Mucosa of descending colon (tissue), 3 donors: ENCODE data around the gene NR2C2AP. TPM values are rescaled to one million over a fixed set of nuclear protein-coding genes. Genes with fewer than 3 reads are reported as not detected.

Experiments used
- ATAC-seq: fragments of 200-7000 bp; cut with Tn5 transposase; one replicate; pipeline ENCODE4 v1.9.1; 2020; ENCODE audit warnings: mild to moderate bottlenecking, moderate library complexity
- DNase-seq, 3 donors: peaks; one replicate each; pipeline ENCODE4 v3.0.0-alpha.2; 2020
- H3K36me3 ChIP-seq: fragments of 200-600 bp; one replicate; pipeline ENCODE4 v1.8.0; 2021; ENCODE audit warnings: low read depth, mild to moderate bottlenecking
- H3K4me1 ChIP-seq: fragments of 200-600 bp; one replicate; pipeline ENCODE4 v1.8.0; 2021; ENCODE audit warnings: low read depth, mild to moderate bottlenecking
- H3K4me3 ChIP-seq: fragments of 200-600 bp; one replicate; pipeline ENCODE4 v1.8.0; 2021; ENCODE audit warnings: mild to moderate bottlenecking
- H3K9me3 ChIP-seq: fragments of 200-600 bp; one replicate; pipeline ENCODE4 v1.8.0; 2021; ENCODE audit warnings: mild to moderate bottlenecking
- intact Hi-C, 2 donors: fragments of 100-400 bp; cut with DNase I in 1 of 2; cut with micrococcal nuclease in 1 of 2; formaldehyde crosslinking; loops; one replicate each; pipeline versions ENCODE4 v1.11.0 to v1.11.1; 2022; cut with DNase I, micrococcal nuclease
- total RNA-seq, 3 donors: library from RNA; stranded (reverse); fragmentation: NEBNext Ultra II Directional in 2 of 3; extraction: Animal tissue kit (Norgen Biotek cat#: 25700) in 2 of 3; gene quantifications; one replicate each; pipeline versions ENCODE4 v1.2.1 to v1.2.4, GENCODE V29; 2021 to 2023
- TF ChIP-seq, protein P1 (sequence below): fragments of 200-600 bp; IDR thresholded peaks from one replicate; pipeline ENCODE4 v1.8.0; 2022; ENCODE audit warnings: antibody characterized with exemption, mild to moderate bottlenecking
- donor health status: DM: no; HTN: no; CAD: no; lungs with moderate emphysema.
- donor health status: DM: no; HTN: no; CAD: no.
- donor health status: DM: no; HTN: yes; CAD: no.

Gene NR2C2AP
- total RNA-seq, 3 donors from 2014 or later, result 12.5 to 14.6 (median 13.4) TPM

DNA sequence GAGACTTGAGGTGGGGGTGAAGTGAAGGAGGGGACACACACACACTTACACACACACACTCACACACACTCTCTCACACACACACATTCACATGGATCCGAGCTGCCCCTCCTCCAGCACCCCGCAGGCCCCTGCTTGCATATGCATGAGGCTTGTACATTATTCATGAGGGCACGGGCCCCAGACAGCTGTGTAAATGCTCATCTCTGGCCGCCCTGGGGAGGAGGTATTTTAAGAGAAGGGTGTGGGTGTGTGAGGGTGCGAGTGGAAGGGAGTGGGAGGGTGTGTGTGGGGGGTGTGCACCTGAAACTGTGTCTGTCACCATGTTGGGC, 10.9 kb upstream of the NR2C2AP start:
- H3K36me3 ChIP-seq, result no peaks in the 10 kb centered on the region
- no peaks in the 10 kb centered on the region for H3K9me3 ChIP-seq
- no peaks in the 10 kb centered on the region for H3K4me1 ChIP-seq
- TF ChIP-seq, protein P1, sequence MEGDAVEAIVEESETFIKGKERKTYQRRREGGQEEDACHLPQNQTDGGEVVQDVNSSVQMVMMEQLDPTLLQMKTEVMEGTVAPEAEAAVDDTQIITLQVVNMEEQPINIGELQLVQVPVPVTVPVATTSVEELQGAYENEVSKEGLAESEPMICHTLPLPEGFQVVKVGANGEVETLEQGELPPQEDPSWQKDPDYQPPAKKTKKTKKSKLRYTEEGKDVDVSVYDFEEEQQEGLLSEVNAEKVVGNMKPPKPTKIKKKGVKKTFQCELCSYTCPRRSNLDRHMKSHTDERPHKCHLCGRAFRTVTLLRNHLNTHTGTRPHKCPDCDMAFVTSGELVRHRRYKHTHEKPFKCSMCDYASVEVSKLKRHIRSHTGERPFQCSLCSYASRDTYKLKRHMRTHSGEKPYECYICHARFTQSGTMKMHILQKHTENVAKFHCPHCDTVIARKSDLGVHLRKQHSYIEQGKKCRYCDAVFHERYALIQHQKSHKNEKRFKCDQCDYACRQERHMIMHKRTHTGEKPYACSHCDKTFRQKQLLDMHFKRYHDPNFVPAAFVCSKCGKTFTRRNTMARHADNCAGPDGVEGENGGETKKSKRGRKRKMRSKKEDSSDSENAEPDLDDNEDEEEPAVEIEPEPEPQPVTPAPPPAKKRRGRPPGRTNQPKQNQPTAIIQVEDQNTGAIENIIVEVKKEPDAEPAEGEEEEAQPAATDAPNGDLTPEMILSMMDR, result no peak
- DNase-seq (no peak), ATAC-seq (no peak)
- intact Hi-C loops, result no loop called here
- no peak overlapping the region for H3K4me3 ChIP-seq

DNA sequence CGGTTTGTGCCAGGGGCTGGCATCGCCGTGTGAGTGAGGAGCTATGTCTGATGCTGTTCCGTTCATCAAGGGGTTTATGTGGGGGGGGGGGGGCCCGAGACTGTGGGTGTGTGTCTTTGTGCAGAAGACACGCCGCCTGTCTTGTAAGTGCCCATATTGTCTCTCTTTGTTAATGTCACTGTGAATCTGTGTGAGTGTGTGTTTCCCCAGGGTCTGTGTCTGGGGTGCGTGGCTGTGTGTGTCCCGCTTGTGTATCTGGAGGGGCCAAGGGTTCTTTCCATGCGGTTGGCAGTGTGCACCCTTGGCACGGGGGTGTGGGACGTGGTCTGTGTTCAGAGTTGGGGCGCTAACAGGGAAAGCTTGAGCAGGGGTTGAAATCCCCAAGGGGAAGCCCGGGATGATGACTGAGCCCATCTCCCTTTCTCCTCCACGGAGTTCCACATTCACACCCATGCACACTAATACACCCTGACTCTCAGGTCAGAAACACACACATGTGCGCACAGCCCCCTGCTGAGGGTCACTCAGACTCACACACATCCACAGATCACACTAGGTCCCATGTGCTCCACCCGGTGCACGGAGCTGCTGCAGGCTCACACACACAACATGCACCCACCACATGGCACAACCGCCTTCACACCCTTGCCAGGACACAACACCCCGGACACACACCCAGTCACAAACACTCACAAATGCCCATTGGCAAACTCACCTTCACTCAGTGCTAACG, 10.4 kb upstream of the NR2C2AP start:
- Histone ChIP-seq H3K4me3 (no peak overlapping the region), H3K4me1 (no peaks in the 10 kb centered on the region), H3K9me3 (no peaks in the 10 kb centered on the region), H3K36me3 (no peaks in the 10 kb centered on the region)
- intact Hi-C loops, result no loop called here
- ATAC-seq (no peak), DNase-seq (no peak)
- TF ChIP-seq, protein P1, result no peak

DNA sequence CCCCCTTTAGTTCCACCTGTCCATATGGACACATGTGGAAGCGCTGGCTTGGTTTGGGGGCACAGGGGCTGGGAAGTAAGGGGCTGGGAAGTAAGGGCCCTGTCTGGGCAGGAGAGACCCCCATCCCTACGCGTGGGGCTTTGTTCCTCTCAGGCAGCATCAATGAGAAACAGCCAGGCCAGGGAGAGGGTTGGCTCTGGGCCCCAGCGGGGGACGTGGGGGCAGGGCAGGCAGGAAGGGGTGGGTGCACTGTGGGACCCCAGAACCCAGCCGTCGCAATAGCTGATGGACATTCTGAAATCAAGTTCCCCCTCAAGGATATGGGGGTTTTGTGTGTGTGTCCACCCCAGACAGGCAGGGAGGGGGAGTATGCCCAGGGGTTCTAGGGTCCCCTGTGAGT, 9.7 kb upstream of the NR2C2AP start:
- Histone ChIP-seq H3K36me3 (no peaks in the 10 kb centered on the region), H3K4me3 (no peak overlapping the region), H3K9me3 (no peaks in the 10 kb centered on the region), H3K4me1 (no peaks in the 10 kb centered on the region)
- intact Hi-C loops, result no loop called here
- DNase-seq (no peak), ATAC-seq (no peak)
- TF ChIP-seq, protein P1, result no peak

DNA sequence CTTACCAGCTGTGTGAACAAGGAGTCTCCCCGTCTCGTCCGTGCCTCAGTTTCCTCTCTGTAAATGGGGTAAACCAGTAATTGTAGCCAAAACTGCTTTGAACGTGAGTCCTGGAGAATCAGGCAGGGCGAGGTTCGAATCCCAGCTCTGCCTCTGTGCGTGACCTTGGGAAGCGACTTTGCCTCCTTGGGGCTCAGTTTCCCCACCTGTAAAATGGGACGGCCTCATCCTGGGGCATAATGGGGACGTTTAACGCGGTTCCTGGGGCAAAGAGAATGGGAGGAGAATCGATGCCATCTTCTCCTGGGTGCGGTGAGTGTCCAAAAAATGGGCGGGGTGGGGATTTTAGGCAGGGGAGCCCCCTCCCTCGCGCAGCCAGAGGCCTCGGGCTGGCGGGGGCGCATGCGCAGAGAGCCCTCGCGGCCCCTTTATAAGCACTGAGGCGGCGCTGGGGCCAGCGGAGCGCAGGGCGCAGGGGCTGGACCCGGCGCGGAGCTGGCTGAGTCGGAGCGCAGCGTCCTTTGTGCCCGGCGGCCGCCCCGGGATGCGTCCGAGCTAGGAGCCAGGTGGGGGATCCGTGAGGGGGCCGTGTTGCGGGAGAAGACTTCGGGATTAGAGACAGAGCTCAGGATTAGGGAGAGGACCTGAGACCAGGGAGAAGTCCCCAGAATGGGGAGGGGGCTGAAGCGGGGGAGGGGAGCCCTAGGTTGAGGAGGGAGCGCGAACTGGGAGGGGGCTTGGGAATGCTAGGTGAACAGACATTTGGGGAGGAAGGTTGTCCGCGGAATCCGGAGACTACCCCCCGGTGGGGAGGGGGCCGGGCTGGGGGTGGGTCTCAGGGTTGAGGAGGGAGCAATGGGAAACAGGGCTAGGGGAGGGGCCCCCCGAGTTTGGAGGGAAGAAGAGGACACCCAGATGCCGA, 8.5 kb upstream of the NR2C2AP start, which contains the start of gene NCAN:
TSS of gene NCAN (plus strand) at position 460 of the 922 bp plus-strand sequence. CDS start 4,996 bp downstream, outside the sequence.
- H3K36me3 ChIP-seq, result no peaks in the 10 kb centered on the region
- TF ChIP-seq, protein P1, result no peak
- ATAC-seq, result no peak

DNA sequence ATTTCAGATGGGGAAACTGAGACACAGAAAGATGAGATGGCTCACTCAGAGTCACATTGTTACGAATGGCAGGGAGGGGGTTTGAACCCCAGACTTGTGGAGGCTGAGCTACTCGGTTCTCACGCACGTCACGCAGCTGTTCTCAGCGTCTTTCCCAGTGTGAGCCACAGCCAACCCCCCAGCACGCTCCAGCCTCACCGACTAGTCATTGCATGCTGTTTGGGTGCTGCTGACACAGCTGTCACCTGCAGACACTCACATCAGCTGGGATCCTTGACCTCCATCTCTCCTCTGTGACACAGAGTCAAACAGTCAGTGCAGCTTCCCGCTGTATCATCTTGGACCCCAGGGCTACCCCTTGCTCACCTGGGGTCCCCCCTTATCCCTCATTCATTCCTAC, 6.2 kb upstream of the NR2C2AP start:
- H3K9me3 ChIP-seq, result no peaks in the 10 kb centered on the region
- no peak for DNase-seq
- no peak overlapping the region for H3K4me3 ChIP-seq
- TF ChIP-seq, protein P1, result no peak
- no peaks in the 10 kb centered on the region for H3K4me1 ChIP-seq
- no peaks in the 10 kb centered on the region for H3K36me3 ChIP-seq
- ATAC-seq, result no peak
- intact Hi-C loops, result no loop called here

More for the DNA sequence above, 8.5 kb upstream of the NR2C2AP start, which contains the start of gene NCAN:
- Histone ChIP-seq H3K4me3 (no peak within 1 kb of the TSS), H3K9me3 (no peaks in the 10 kb centered on the region), H3K4me1 (no peaks in the 10 kb centered on the region)
- no peak for DNase-seq
- intact Hi-C loops, result no loop called here
